ENCODE measurements around the gene BLMH. TPM values are rescaled to one million over a fixed set of nuclear protein-coding genes. Genes with fewer than 3 reads are reported as not detected.

The BLMH gene
- total RNA-seq, 2 donors from 2014 or later: 18.7 to 48.1 TPM

GRCh38 chr17:30278032-30278431, 13.7 kb downstream of the BLMH start:
- H3K27ac ChIP-seq: no peak overlapping the region
- no peaks in the 10 kb centered on the region for H3K27me3 ChIP-seq
- ATAC-seq (peak; percentile 79), DNase-seq (peak; percentile 39 to 49 (median 44))
- no peaks in the 10 kb centered on the region for H3K9me3 ChIP-seq
- peak in 6 of 7 experiments; percentile 20 to 64 (median 52) for TF ChIP-seq CTCF (IDR thresholded peaks at IDR 0.05)
- no peak for TF ChIP-seq POLR2A (IDR thresholded peaks at IDR 0.05)
- no peaks in the 10 kb centered on the region for H3K4me1 ChIP-seq
- H3K4me3 ChIP-seq: no peak overlapping the region
- H3K36me3 ChIP-seq (replicated peaks in 1 of 2; ENCODE audit: insufficient read depth in 1 of 2, low read depth in 2 of 2): peaks cover 0 to 17% of the 10 kb centered on the region in 2 donors
- intact Hi-C loops (cut with DNase I): no loop called here

- H3K27ac ChIP-seq: no peak overlapping the region
- TF ChIP-seq POLR2A (IDR thresholded peaks at IDR 0.05) (no peak), CTCF (IDR thresholded peaks at IDR 0.05) (no peak)
- intact Hi-C loops (cut with DNase I): no loop called here
- H3K4me1 ChIP-seq: no peaks in the 10 kb centered on the region
- 87 to 89% methylated on average over 2 of the region's 2 CpGs for WGBS, 2 donors
- no peak for DNase-seq
- peaks cover 0 to 17% of the 10 kb centered on the region in 2 donors for H3K36me3 ChIP-seq (replicated peaks in 1 of 2; ENCODE audit: insufficient read depth in 1 of 2, low read depth in 2 of 2)
- no peak for ATAC-seq
- H3K9me3 ChIP-seq: no peaks in the 10 kb centered on the region
- H3K27me3 ChIP-seq: no peaks in the 10 kb centered on the region
- H3K4me3 ChIP-seq: no peak overlapping the region
Measured at GRCh38 chr17:30275911-30276310, 15.8 kb downstream of the BLMH start.

GRCh38 chr17:30274887-30275286, 16.9 kb downstream of the BLMH start:
- intact Hi-C loops (cut with DNase I): no loop called here
- Histone ChIP-seq H3K9me3 (no peaks in the 10 kb centered on the region), H3K36me3 (replicated peaks in 1 of 2; ENCODE audit: insufficient read depth in 1 of 2, low read depth in 2 of 2) (peaks cover 0 to 20% of the 10 kb centered on the region in 2 donors), H3K27ac (no peak overlapping the region), H3K27me3 (no peaks in the 10 kb centered on the region), H3K4me1 (no peaks in the 10 kb centered on the region), H3K4me3 (no peak overlapping the region)
- DNase-seq: no peak
- ATAC-seq: no peak
- WGBS, 2 donors: 93 to 100% methylated on average over 3 of the region's 3 CpGs
- TF ChIP-seq CTCF (IDR thresholded peaks at IDR 0.05) (no peak), POLR2A (IDR thresholded peaks at IDR 0.05) (no peak)

GRCh38 chr17:30273373-30273772, 18.4 kb downstream of the BLMH start:
- no peaks in the 10 kb centered on the region for H3K9me3 ChIP-seq
- no peak for DNase-seq
- intact Hi-C loops (cut with DNase I): no loop called here
- no peak overlapping the region for H3K27ac ChIP-seq
- 94 to 96% methylated on average over 6 of the region's 6 CpGs for WGBS, 2 donors
- no peak overlapping the region for H3K4me3 ChIP-seq
- no peak for TF ChIP-seq CTCF (IDR thresholded peaks at IDR 0.05)
- TF ChIP-seq POLR2A (IDR thresholded peaks at IDR 0.05): no peak
- H3K27me3 ChIP-seq: no peaks in the 10 kb centered on the region
- no peaks in the 10 kb centered on the region for H3K4me1 ChIP-seq
- no peak for ATAC-seq
- H3K36me3 ChIP-seq (replicated peaks in 1 of 2; ENCODE audit: insufficient read depth in 1 of 2, low read depth in 2 of 2): peaks cover 0 to 20% of the 10 kb centered on the region in 2 donors

GRCh38 chr17:30271102-30271501, 20.6 kb downstream of the BLMH start:
- 96 to 97% methylated on average over 6 of the region's 6 CpGs for WGBS, 2 donors
- Histone ChIP-seq H3K27me3 (no peaks in the 10 kb centered on the region), H3K4me3 (no peak overlapping the region), H3K9me3 (no peaks in the 10 kb centered on the region), H3K27ac (no peak overlapping the region), H3K4me1 (no peaks in the 10 kb centered on the region), H3K36me3 (replicated peaks in 1 of 2; ENCODE audit: insufficient read depth in 1 of 2, low read depth in 2 of 2) (peaks cover 0 to 22% of the 10 kb centered on the region in 2 donors)
- TF ChIP-seq POLR2A (IDR thresholded peaks at IDR 0.05): no peak
- DNase-seq: no peak
- intact Hi-C loops (cut with DNase I): no loop called here
- no peak for ATAC-seq
